ENCODE measurements around the gene PRRG1. TPM values are rescaled to one million over a fixed set of nuclear protein-coding genes. Genes with fewer than 3 reads are reported as not detected.
"Not testable (repeated sequence)": the region's sequence is repeated elsewhere in the genome, so short reads cannot be mapped to it uniquely, and the experiment has no call there.

Gene PRRG1
- total RNA-seq, 1 donor from 2014 or later: 35.9 TPM

DNA sequence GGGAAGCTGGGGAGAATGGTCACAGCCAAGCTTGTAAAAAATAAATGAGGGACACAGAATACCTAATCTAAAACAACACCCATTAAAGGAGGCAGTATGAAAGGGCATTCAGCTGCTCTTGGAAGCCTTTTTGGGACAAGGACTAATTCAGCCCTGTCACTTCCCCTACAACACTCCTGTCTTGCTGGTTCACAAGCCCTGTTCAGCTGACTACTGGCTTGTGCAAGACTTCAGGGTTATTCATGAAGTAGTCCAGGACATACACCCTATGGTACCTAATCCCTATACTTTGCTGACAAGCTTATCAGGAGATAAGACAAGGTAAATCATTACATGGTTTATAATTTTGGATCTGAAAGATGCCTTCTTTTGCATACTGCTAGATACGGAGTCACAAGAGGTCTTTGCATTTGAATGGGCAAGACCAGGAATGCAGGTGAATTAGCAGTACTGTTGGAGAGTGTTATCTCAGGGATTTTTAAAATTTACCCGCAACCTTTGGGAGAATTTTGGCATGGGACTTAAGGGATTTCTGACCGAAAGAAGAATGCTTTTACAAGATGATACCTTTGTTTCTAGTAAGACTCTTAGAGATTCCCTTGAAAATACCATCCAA is 119.1 kb downstream of the PRRG1 start:
- DNase-seq (ENCODE audit: low read depth): no peak

DNA sequence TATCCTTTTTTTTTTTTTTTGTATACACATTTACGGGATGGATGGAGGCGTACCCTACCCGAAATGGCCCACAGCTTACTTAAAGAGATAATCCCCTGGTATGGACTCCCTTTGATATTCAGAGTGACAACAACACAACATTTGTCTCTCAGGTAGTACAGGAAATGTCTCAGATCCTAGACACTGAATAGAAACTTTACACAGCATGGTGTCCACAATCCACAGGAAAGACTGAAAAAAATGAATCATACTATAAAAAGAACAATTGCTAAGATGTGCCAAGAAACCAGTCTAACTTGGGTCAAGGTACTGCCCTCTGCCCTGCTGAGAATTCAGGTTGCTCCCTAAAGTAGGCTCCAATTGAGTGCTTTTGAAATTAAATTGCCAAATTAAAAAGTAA is 121.5 kb downstream of the PRRG1 start:
- DNase-seq (ENCODE audit: low read depth): no peak

DNA sequence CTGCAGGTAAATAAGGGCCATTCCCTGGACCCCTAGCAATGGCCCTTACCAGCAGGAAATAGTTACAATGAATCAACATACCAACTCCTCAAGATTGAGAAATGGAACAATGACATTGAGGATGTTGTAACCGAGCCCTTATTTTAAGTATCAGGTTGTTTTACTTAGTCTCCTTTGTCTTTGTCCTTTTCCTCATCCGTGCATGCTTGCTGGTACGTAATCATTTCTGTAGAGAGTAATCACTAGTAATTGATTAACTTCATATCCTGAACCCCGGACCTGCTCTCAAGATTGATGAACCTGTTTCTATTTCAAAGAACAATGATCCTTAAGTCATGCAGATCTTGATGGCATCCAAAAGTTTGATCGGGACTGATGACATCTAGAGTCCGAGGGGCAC is 123.7 kb downstream of the PRRG1 start:
- no peak for DNase-seq (ENCODE audit: low read depth)

DNA sequence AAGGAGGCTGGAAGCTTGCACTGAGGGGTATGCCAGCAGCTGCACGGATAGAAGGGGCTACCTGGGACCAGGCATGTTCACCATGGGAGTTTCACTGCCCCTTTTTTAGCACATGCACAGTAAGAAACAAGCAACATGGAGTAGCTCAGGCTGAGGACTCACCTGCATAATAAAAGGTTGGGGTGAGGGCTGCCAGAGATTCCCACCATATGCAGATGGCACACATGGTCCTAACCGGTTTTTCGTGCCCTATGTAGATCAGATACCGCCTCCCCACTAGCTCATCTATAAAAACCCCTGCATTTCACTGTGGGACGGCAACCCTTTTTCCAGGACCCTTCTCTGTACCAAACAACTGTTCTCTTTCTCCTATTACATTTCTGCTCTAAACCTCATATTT is 125.3 kb downstream of the PRRG1 start:
- DNase-seq (ENCODE audit: low read depth): no peak

GRCh38 chrX:37476571-37477170 is 127.5 kb downstream of the PRRG1 start:
- DNase-seq (ENCODE audit: low read depth): no peak

DNA sequence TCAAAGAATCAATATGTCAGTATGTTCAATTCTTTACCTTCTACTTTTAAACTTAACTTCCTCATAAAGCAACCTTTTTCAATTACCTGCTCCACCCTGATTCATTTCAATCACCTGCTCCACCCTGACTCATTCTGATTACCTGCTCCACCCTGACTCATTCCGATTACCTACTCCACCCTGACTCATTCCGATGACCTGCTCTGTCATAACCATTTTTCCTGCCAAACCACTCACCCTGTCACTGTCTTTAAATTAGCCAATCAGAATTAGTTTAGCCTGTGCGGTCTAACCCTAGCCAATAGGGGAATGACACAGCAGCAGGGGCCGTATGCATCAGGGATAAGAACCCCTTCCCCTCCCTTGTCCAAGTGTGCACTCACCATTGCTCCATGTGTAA is 135.2 kb downstream of the PRRG1 start:
- DNase-seq (ENCODE audit: low read depth): not testable (repeated sequence)

- DNase-seq (ENCODE audit: low read depth): no peak
Measured at GRCh38 chrX:37485429-37485828, 136.3 kb downstream of the PRRG1 start.

- DNase-seq (ENCODE audit: low read depth): no peak
Measured at GRCh38 chrX:37487271-37487670, 138.1 kb downstream of the PRRG1 start.

GRCh38 chrX:37488323-37488722 is 139.2 kb downstream of the PRRG1 start:
- peak; percentile 9 for DNase-seq (ENCODE audit: low read depth)

GRCh38 chrX:37491686-37492085 is 142.5 kb downstream of the PRRG1 start:
- DNase-seq (ENCODE audit: low read depth): no peak

GRCh38 chrX:37495760-37496159 is 146.6 kb downstream of the PRRG1 start:
- DNase-seq (ENCODE audit: low read depth): peak; percentile 3

- peak; percentile 47 for DNase-seq (ENCODE audit: low read depth)
Measured at GRCh38 chrX:37497126-37497525, 148.0 kb downstream of the PRRG1 start.

- not testable (repeated sequence) for DNase-seq (ENCODE audit: low read depth)
Measured at GRCh38 chrX:37498323-37498722, 149.2 kb downstream of the PRRG1 start.

GRCh38 chrX:37499649-37500048 is 150.5 kb downstream of the PRRG1 start:
- DNase-seq (ENCODE audit: low read depth): not testable (repeated sequence)

GRCh38 chrX:37504991-37505390 is 155.8 kb downstream of the PRRG1 start:
- DNase-seq (ENCODE audit: low read depth): no peak

Other genes starting within 250 kb of the PRRG1 start
- 0.21 and 0.31 TPM in 2 replicates for gene LANCL3, start 222.3 kb downstream of the PRRG1 start, total RNA-seq

Measured in myocyte (in vitro differentiated cells).